NCI-H82 treated with DMSO at 0.1 percent for 48 hours (cell line): Measurements from ENCODE around the gene ACD.

ENCODE experiments used
- DNase-seq: peaks from one replicate; lab custom pipeline; 2025; ENCODE audit not compliant: unreplicated experiment; lab: John Stamatoyannopoulos, UW

ACD gene

GRCh38 chr16:67676516-67676915 is 16.5 kb upstream of the ACD start:
- no peak for DNase-seq

- no peak for DNase-seq
Observed at GRCh38 chr16:67675999-67676398, 15.9 kb upstream of the ACD start.

GRCh38 chr16:67675579-67675935 is 15.5 kb upstream of the ACD start:
- DNase-seq = no peak

- no peak for DNase-seq
Observed at GRCh38 chr16:67674851-67675578, 15.0 kb upstream of the ACD start.

- no peak for DNase-seq
Observed at GRCh38 chr16:67673712-67674580, 13.9 kb upstream of the ACD start.

- DNase-seq = peak; percentile 2
Observed at GRCh38 chr16:67672739-67673662, 12.9 kb upstream of the ACD start.

GRCh38 chr16:67672306-67672705 is 12.2 kb upstream of the ACD start:
- DNase-seq = no peak

GRCh38 chr16:67669499-67670101 is 9.5 kb upstream of the ACD start:
- DNase-seq = no peak

GRCh38 chr16:67668495-67669157 is 8.6 kb upstream of the ACD start:
- DNase-seq = no peak

- DNase-seq = peak; percentile 88
Observed at GRCh38 chr16:67667817-67668494, 7.9 kb upstream of the ACD start.

GRCh38 chr16:67667453-67667816 is 7.4 kb upstream of the ACD start:
- DNase-seq = no peak

- peak; percentile 31 for DNase-seq
Observed at GRCh38 chr16:67666559-67667452, 6.7 kb upstream of the ACD start, which contains the start of the genes C16orf86 and ENKD1. Gene C16orf86, plus strand, starts transcription at chr16:67666814. Its CDS starts 157 bp downstream, at chr16:67666971. Gene ENKD1, minus strand, starts transcription at chr16:67666750. Its CDS starts 308 bp downstream, at chr16:67666442.

GRCh38 chr16:67666032-67666551 is 6.0 kb upstream of the ACD start:
- DNase-seq = no peak

- no peak for DNase-seq
Observed at GRCh38 chr16:67665598-67665997, 5.5 kb upstream of the ACD start.

- DNase-seq = no peak
Observed at GRCh38 chr16:67664871-67665270, 4.8 kb upstream of the ACD start.

- DNase-seq = no peak
Observed at GRCh38 chr16:67664258-67664657, 4.2 kb upstream of the ACD start.

- DNase-seq = no peak
Observed at GRCh38 chr16:67663877-67664222, 3.8 kb upstream of the ACD start.

GRCh38 chr16:67663151-67663876 is 3.3 kb upstream of the ACD start:
- DNase-seq = no peak
